K562 (cell line): ENCODE data around the gene ZFP62. TPM values are rescaled to one million over a fixed set of nuclear protein-coding genes. Genes with fewer than 3 reads are reported as not detected.
A peak's percentile ranks its signal among the peaks of the same experiment; 100 is the strongest.

Experiments
- BRD4 ChIP-seq: fragments of 200-600 bp; sonication (generic); IDR thresholded peaks from 2 replicates; pipeline ENCODE4 v1.6.1; 2017; ENCODE audit warnings: inconsistent platforms
- E4F1 ChIP-seq: fragments of 250-450 bp; sonication (Bioruptor Pico); IDR thresholded peaks from 2 replicates; pipeline ENCODE4 v1.5.0; 2021; ENCODE audit warnings: mild to moderate bottlenecking, borderline replicate concordance
- ETS1 ChIP-seq: conservative IDR thresholded peaks from 2 replicates; pipeline ENCODE4 v1.6.1; 2011; ENCODE audit warnings: low read depth, mild to moderate bottlenecking, low read length; ENCODE audit not compliant: control insufficient read depth
- HDAC3 ChIP-seq: fragments of 450-650 bp; IDR thresholded peaks from 2 replicates; pipeline ENCODE4 v1.6.1; 2018; ENCODE audit warnings: borderline replicate concordance, mild to moderate bottlenecking, moderate library complexity; ENCODE audit not compliant: partially characterized antibody
- IRF1 ChIP-seq: sonication (generic); formaldehyde crosslinking; IDR thresholded peaks from 2 replicates; pipeline ENCODE4 v1.8.0; 2022; ENCODE audit warnings: missing genetic modification reagents, mild to moderate bottlenecking, borderline replicate concordance
- KAT7 ChIP-seq: sonication (generic); formaldehyde crosslinking; IDR thresholded peaks from 2 replicates; pipeline ENCODE4 v1.8.0; 2022; ENCODE audit warnings: missing genetic modification reagents, mild to moderate bottlenecking, borderline replicate concordance
- LEF1 ChIP-seq: fragments of 450-650 bp; IDR thresholded peaks from 2 replicates; pipeline ENCODE4 v1.6.1; 2016; ENCODE audit warnings: mild to moderate bottlenecking
- NFE2 ChIP-seq: IDR thresholded peaks from 2 replicates; pipeline ENCODE4 v1.6.1; 2014; ENCODE audit warnings: antibody characterized with exemption, low read depth
- NFIX ChIP-seq: fragments of 250-450 bp; sonication (Bioruptor Pico); IDR thresholded peaks from 2 replicates; pipeline ENCODE4 v1.4.0; 2020; ENCODE audit warnings: low read depth, mild to moderate bottlenecking, moderate library complexity
- PHF20 ChIP-seq: fragments of 450-650 bp; IDR thresholded peaks from 2 replicates; pipeline ENCODE4 v1.6.1; 2018; ENCODE audit not compliant: partially characterized antibody
- POLR2B ChIP-seq: fragments of 450-650 bp; IDR thresholded peaks from 2 replicates; pipeline ENCODE4 v1.6.1; 2018; ENCODE audit warnings: low read depth; ENCODE audit not compliant: partially characterized antibody
- PPARD ChIP-seq: fragments of 250-450 bp; sonication (Bioruptor Pico); IDR thresholded peaks from 2 replicates; pipeline ENCODE4 v1.8.0; 2022; ENCODE audit warnings: inconsistent platforms, mild to moderate bottlenecking, moderate library complexity
- RB1 ChIP-seq: fragments of 450-650 bp; IDR thresholded peaks from 2 replicates; pipeline ENCODE4 v1.6.1; 2017; ENCODE audit warnings: low read depth, mild to moderate bottlenecking
- SAFB ChIP-seq: fragments of 200-400 bp; formaldehyde crosslinking; IDR thresholded peaks from 2 replicates; pipeline ENCODE4 v1.6.1; 2017; ENCODE audit warnings: low read depth, low read length, borderline replicate concordance
- SNRNP70 ChIP-seq: fragments of 200-400 bp; formaldehyde crosslinking; optimal IDR thresholded peaks from 2 replicates; pipeline ENCODE3; 2017; ENCODE audit warnings: low read depth, low read length
- STAT5A ChIP-seq: IDR thresholded peaks from 2 replicates; pipeline ENCODE4 v1.6.1; 2012; ENCODE audit warnings: low read length, inconsistent platforms, borderline replicate concordance
- TSC22D4 ChIP-seq: fragments of 450-650 bp; IDR thresholded peaks from 2 replicates; pipeline ENCODE4 v1.6.1; 2016; ENCODE audit warnings: missing genetic modification characterization, missing biosample characterization, control low read depth
- XRCC4 ChIP-seq: IDR thresholded peaks from one replicate; pipeline ENCODE4 v1.6.1; 2011; ENCODE audit not compliant: insufficient read depth, insufficient read length; ENCODE audit errors: extremely low read depth
- ZKSCAN8 ChIP-seq: fragments of 200-800 bp; sonication (Bioruptor generic); IDR thresholded peaks from 2 replicates; pipeline ENCODE4 v1.6.1; 2016; ENCODE audit warnings: missing genetic modification characterization, missing compliant biosample characterization
- ZNF165 ChIP-seq: fragments of 250-450 bp; sonication (Bioruptor Pico); IDR thresholded peaks from 2 replicates; pipeline ENCODE4 v1.4.0; 2020; ENCODE audit warnings: borderline replicate concordance
- ZNF217 ChIP-seq: sonication (generic); formaldehyde crosslinking; IDR thresholded peaks from 2 replicates; pipeline ENCODE4 v1.8.0; 2022; ENCODE audit warnings: mild to moderate bottlenecking, missing genetic modification reagents
- ZNF224 ChIP-seq: sonication (generic); formaldehyde crosslinking; IDR thresholded peaks from 2 replicates; pipeline ENCODE4 v1.8.0; 2022; ENCODE audit warnings: mild to moderate bottlenecking, missing genetic modification reagents
- ZNF263 ChIP-seq: sonication (generic); formaldehyde crosslinking; IDR thresholded peaks from 2 replicates; pipeline ENCODE4 v1.8.0; 2022; ENCODE audit warnings: mild to moderate bottlenecking, missing genetic modification reagents, borderline replicate concordance
- ZNF431 ChIP-seq: sonication (generic); formaldehyde crosslinking; IDR thresholded peaks from 2 replicates; pipeline ENCODE4 v1.8.0; 2022; ENCODE audit warnings: mild to moderate bottlenecking, missing genetic modification reagents
- ZNF699 ChIP-seq: fragments of 250-450 bp; sonication (Bioruptor Pico); IDR thresholded peaks from 2 replicates; pipeline ENCODE4 v1.8.0; 2021; ENCODE audit warnings: mild to moderate bottlenecking, moderate library complexity; ENCODE audit not compliant: insufficient replicate concordance
- ZNF707 ChIP-seq: fragments of 250-450 bp; sonication (Bioruptor Pico); conservative IDR thresholded peaks from 2 replicates; pipeline ENCODE4 v1.8.0; 2022; ENCODE audit warnings: inconsistent platforms, mild to moderate bottlenecking, moderate library complexity
- polyA plus RNA-seq, 8 experiments: library from polyadenylated mRNA; depleted of rRNA in 4 of 8; stranded (reverse) in 5 of 8; unstranded in 3 of 8; fragments of >200 nt; fragmentation: Nextera tagmentation in 2 of 8; fragmentation: Illumina TruSeq in 1 of 8; extraction: Ambion mirVana in 2 of 8; extraction: Trizol in 1 of 8; gene quantifications; 2 replicates each; pipeline versions ENCODE4 v1.2.1 to v1.2.3, GENCODE V29; 2011 to 2014; ENCODE audit warnings: inconsistent platforms in 1 of 8, missing spikeins in 1 of 8
- total RNA-seq, 7 experiments: library from RNA; depleted of rRNA in 6 of 7; stranded (reverse); fragments of >200 nt in 6 of 7; fragmentation: Illumina TruSeq in 2 of 7; extraction: Trizol in 2 of 7; gene quantifications; 2 replicates each; pipeline versions ENCODE4 v1.2.1 to v1.2.3, GENCODE V29; 2011 to 2021; ENCODE audit warnings: low replicate concordance in 1 of 7

ZFP62 gene
- total and polyA plus RNA-seq, 9 of the 15 experiments (the other 6 are each of a cell fraction or from before 2014, with no cell fraction given): 12.2 to 37.5 (median 25.0) TPM

- no peak for TF ChIP-seq PPARD (CRISPR knock-in tag)
- no peak for TF ChIP-seq IRF1
- no peak for TF ChIP-seq SNRNP70
- no peak for TF ChIP-seq ZKSCAN8
- no peak for TF ChIP-seq ZNF165 (CRISPR knock-in tag)
- TF ChIP-seq XRCC4: no peak
- no peak for TF ChIP-seq ZNF707 (CRISPR knock-in tag)
- TF ChIP-seq RB1: no peak
- no peak for TF ChIP-seq POLR2B
- TF ChIP-seq NFIX (CRISPR knock-in tag): no peak
- TF ChIP-seq ZNF263 (CRISPR knock-in tag): 0 out of 2 replicates have a peak, but pooled peaks have one; percentile 16
- TF ChIP-seq ZNF224: no peak
- TF ChIP-seq ZNF431 (CRISPR knock-in tag): no peak
- no peak for TF ChIP-seq BRD4
- no peak for TF ChIP-seq HDAC3
- no peak for TF ChIP-seq SAFB
- TF ChIP-seq NFE2: no peak
- no peak for TF ChIP-seq LEF1
- no peak for TF ChIP-seq KAT7
- TF ChIP-seq TSC22D4 (tag): no peak
- TF ChIP-seq ETS1: peak; percentile 82; the same call in 1 of the 2 replicates
- no peak for TF ChIP-seq ZNF217 (CRISPR knock-in tag)
- no peak for TF ChIP-seq PHF20
- TF ChIP-seq STAT5A: 0 out of 2 replicates have a peak, but pooled peaks have one; percentile 23
- TF ChIP-seq E4F1 (CRISPR knock-in tag): no peak
- TF ChIP-seq ZNF699 (CRISPR knock-in tag): no peak
Measured at GRCh38 chr5:180809403-180810209, 51.5 kb downstream of the ZFP62 start (continued).
